T-cell (primary cell): Measurements from ENCODE around the gene ATP1A2. TPM values are rescaled to one million over a fixed set of nuclear protein-coding genes. Genes with fewer than 3 reads are reported as not detected.

Source experiments
- ATAC-seq, 4 experiments: fragments of 200-7000 bp in 3 of 4; fragments of 150-1000 bp in 1 of 4; cut with Tn5 transposase; replicated peaks in 1 of 4; 1 replicate in 3 of 4; 2 replicates in 1 of 4; pipeline ENCODE4 v1.10.0; 2021; ENCODE audit warnings: moderate library complexity in 3 of 4, mild to moderate bottlenecking in 2 of 4, moderate number of reproducible peaks in 1 of 4
- CTCF ChIA-PET, 2 donors: fragments of 300-600 bp; sonication (Branson Sonifier 250); formaldehyde crosslinking; loops; one replicate each; lab custom pipeline; 2022; ENCODE audit warnings: antibody characterized with exemption in 2 of 2; lab: Charles Lee
- POLR2A ChIA-PET, 2 donors: fragments of 300-600 bp; sonication (Branson Sonifier 250); formaldehyde crosslinking; loops; one replicate each; lab custom pipeline; 2022; ENCODE audit warnings: antibody characterized with exemption in 2 of 2; lab: Charles Lee
- DNase-seq, 35 experiments: peaks; one replicate each; pipeline versions ENCODE4 v3.0.0 to v3.0.0-alpha.2; 2013 to 2023
- H3K27ac ChIP-seq: one replicate; pipeline ENCODE4 v1.5.1; 2013; ENCODE audit warnings: low read length
- H3K27me3 ChIP-seq, 2 experiments: replicated peaks in 1 of 2; 1 replicate in 1 of 2; 2 replicates in 1 of 2; pipeline versions ENCODE4 v1.6.1 to v1.7.0; 2013; ENCODE audit warnings: low read length in 1 of 2, mixed read lengths in 1 of 2; ENCODE audit not compliant: control insufficient read depth in 2 of 2, insufficient read depth in 2 of 2; ENCODE audit errors: extremely low read depth in 1 of 2
- H3K36me3 ChIP-seq, 2 donors: 1 replicate in 1 of 2; 2 replicates in 1 of 2; pipeline versions ENCODE4 v1.6.1 to v1.7.0; 2013; ENCODE audit warnings: low read length in 1 of 2; ENCODE audit not compliant: control insufficient read depth in 2 of 2, insufficient read depth in 1 of 2; ENCODE audit errors: extremely low read depth in 1 of 2
- H3K4me1 ChIP-seq, 2 experiments: 1 replicate in 1 of 2; 2 replicates in 1 of 2; pipeline versions ENCODE4 v1.6.1 to v1.7.0; 2013; ENCODE audit warnings: low read length in 2 of 2, mixed read lengths in 1 of 2; ENCODE audit not compliant: insufficient read depth in 2 of 2, control insufficient read depth in 1 of 2; ENCODE audit errors: extremely low read depth in 1 of 2
- H3K4me3 ChIP-seq, 2 donors: 1 replicate in 1 of 2; 2 replicates in 1 of 2; pipeline versions ENCODE4 v1.5.1 to v1.7.0; 2013; ENCODE audit warnings: mild to moderate bottlenecking in 2 of 2, low read length in 1 of 2, moderate library complexity in 1 of 2; ENCODE audit not compliant: control insufficient read depth in 1 of 2; ENCODE audit errors: extremely low read depth in 1 of 2
- H3K9me3 ChIP-seq: 2 replicates; pipeline ENCODE4 v1.7.0; 2013
- H3K27ac Mint-ChIP-seq, 2 donors: one replicate each; pipeline ENCODE4 v1.8.0; 2020 to 2021; ENCODE audit warnings: mild to moderate bottlenecking in 2 of 2, mixed read lengths in 2 of 2
- H3K27me3 Mint-ChIP-seq, 2 donors: one replicate each; pipeline ENCODE4 v1.8.0; 2021 to 2022; ENCODE audit warnings: mixed read lengths in 2 of 2
- H3K36me3 Mint-ChIP-seq: one replicate; pipeline ENCODE4 v1.8.0; 2021; ENCODE audit warnings: mixed read lengths
- H3K4me1 Mint-ChIP-seq, 3 donors: one replicate each; pipeline ENCODE4 v1.8.0; 2020 to 2022; ENCODE audit warnings: mixed read lengths in 3 of 3, mild to moderate bottlenecking in 1 of 3
- H3K4me3 Mint-ChIP-seq, 3 donors: one replicate each; pipeline ENCODE4 v1.8.0; 2020 to 2022; ENCODE audit warnings: mild to moderate bottlenecking in 3 of 3, mixed read lengths in 3 of 3, moderate library complexity in 3 of 3
- H3K9me3 Mint-ChIP-seq, 3 donors: one replicate each; pipeline ENCODE4 v1.8.0; 2020 to 2022; ENCODE audit warnings: mixed read lengths in 3 of 3
- WGBS: methylation state at CpG from one replicate; pipeline ENCODE4 v1.1.5; 2013; ENCODE audit warnings: missing lambda C conversion rate; ENCODE audit not compliant: insufficient coverage; 5-methylcytosine and 5-hydroxymethylcytosine counted together
- total RNA-seq, 35 experiments: library from RNA in 6 of 35; stranded (reverse) in 6 of 35; fragments of 120-200 nt in 1 of 35; gene quantifications; one replicate each; pipeline versions ENCODE4 v1.2.1 to v1.2.4 and lab custom pipeline; 2013 to 2026

The ATP1A2 gene
- total RNA-seq, 5 donors from 2014 or later (not counting 1 experiment from before 2014, with no cell fraction given): 0.10 to 0.26 TPM; not detected in 3

DNA sequence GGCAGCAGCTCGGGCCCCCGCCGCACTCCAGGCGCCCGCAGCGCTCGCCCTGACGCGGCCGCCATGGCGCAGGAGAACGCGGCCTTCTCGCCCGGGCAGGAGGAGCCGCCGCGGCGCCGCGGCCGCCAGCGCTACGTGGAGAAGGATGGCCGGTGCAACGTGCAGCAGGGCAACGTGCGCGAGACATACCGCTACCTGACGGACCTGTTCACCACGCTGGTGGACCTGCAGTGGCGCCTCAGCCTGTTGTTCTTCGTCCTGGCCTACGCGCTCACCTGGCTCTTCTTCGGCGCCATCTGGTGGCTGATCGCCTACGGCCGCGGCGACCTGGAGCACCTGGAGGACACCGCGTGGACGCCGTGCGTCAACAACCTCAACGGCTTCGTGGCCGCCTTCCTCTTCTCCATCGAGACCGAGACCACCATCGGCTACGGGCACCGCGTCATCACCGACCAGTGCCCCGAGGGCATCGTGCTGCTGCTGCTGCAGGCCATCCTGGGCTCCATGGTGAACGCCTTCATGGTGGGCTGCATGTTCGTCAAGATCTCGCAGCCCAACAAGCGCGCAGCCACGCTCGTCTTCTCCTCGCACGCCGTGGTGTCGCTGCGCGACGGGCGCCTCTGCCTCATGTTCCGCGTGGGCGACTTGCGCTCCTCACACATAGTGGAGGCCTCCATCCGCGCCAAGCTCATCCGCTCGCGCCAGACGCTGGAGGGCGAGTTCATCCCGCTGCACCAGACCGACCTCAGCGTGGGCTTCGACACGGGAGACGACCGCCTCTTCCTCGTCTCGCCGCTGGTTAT lies 31.4 kb upstream of the ATP1A2 start:
- ATAC-seq: peak; percentile 78 to 89 (median 86)
- Mint-ChIP-seq H3K27me3 (peaks cover 25 to 36% of the 10 kb centered on the region in 2 donors), H3K9me3 (no peaks in the 10 kb centered on the region), H3K4me1 (peaks cover 12 to 18% (median 17%) of the 10 kb centered on the region in 3 donors), H3K36me3 (peaks cover 23% of the 10 kb centered on the region), H3K4me3 (peak overlapping the region; percentile 68 to 78 (median 72)), H3K27ac (no peak overlapping the region)
- Histone ChIP-seq H3K9me3 (no peaks in the 10 kb centered on the region), H3K27ac (no peak overlapping the region), H3K4me3 (peak overlapping the region; percentile 33 to 36), H3K27me3 (peaks cover 13 to 31% of the 10 kb centered on the region in 2 experiments), H3K4me1 (peaks cover 0 to 16% of the 10 kb centered on the region in 2 experiments), H3K36me3 (peaks cover 0 to 19% of the 10 kb centered on the region in 2 donors)
- CTCF ChIA-PET: interaction anchor here in 1 of 2 donors (0.9 to 4.1 kb wide), 3 partner anchors 21 to 207 kb away, joined by 3 to 21 read pairs (median 21); no protein-coding TSS in a partner anchor
- POLR2A ChIA-PET: no interaction called here
- 24% methylated on average over 96 of the region's 96 CpGs for WGBS
- peak; percentile 31 to 83 (median 60) for DNase-seq

DNA sequence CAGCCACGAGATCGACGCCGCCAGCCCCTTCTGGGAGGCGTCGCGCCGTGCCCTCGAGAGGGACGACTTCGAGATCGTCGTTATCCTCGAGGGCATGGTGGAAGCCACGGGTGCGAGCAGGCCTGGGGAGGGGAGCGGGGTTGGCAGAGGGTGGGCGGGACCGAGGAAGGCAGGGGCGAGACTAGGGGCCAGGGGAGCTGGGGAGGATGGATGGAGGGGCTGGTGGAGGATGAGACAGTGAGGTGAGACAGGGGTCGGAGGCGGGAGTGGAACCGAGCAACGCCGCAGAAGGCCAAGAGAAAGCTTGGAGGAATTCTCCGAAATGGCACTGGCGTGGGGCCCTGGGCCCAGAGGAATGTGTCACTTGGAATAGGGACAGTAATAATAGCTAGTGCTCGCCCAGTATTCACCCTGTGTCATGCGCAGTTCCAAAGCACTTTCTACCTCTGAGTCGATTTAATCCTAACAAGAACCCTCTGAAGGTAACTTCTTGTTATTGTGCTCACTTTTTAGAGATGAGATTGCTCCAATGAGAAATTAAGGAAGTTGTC lies 30.7 kb upstream of the ATP1A2 start:
- no peak overlapping the region for H3K27ac Mint-ChIP-seq
- CTCF ChIA-PET: interaction anchor here (0.6 to 4.1 kb wide), 13 partner anchors 13 to 206 kb away, joined by 3 to 26 read pairs (median 5); partner anchors contain the start of gene IGSF8 (in 2 of the 2)
- peaks cover 19 to 30% of the 10 kb centered on the region in 2 donors for H3K27me3 Mint-ChIP-seq
- POLR2A ChIA-PET: no interaction called here
- DNase-seq (no peak), ATAC-seq (no peak)
- 86% methylated on average over 28 of the region's 30 CpGs for WGBS
- Histone ChIP-seq H3K36me3 (peaks cover 0 to 24% of the 10 kb centered on the region in 2 donors), H3K27me3 (peaks cover 12 to 31% of the 10 kb centered on the region in 2 experiments), H3K27ac (no peak overlapping the region), H3K9me3 (no peaks in the 10 kb centered on the region), H3K4me3 (no peak overlapping the region), H3K4me1 (peaks cover 0 to 16% of the 10 kb centered on the region in 2 experiments)
- peaks cover 12 to 18% (median 17%) of the 10 kb centered on the region in 3 donors for H3K4me1 Mint-ChIP-seq
- peaks cover 25% of the 10 kb centered on the region for H3K36me3 Mint-ChIP-seq
- no peaks in the 10 kb centered on the region for H3K9me3 Mint-ChIP-seq
- peak overlapping the region in 1 of 3 donors; percentile 78 for H3K4me3 Mint-ChIP-seq

DNA sequence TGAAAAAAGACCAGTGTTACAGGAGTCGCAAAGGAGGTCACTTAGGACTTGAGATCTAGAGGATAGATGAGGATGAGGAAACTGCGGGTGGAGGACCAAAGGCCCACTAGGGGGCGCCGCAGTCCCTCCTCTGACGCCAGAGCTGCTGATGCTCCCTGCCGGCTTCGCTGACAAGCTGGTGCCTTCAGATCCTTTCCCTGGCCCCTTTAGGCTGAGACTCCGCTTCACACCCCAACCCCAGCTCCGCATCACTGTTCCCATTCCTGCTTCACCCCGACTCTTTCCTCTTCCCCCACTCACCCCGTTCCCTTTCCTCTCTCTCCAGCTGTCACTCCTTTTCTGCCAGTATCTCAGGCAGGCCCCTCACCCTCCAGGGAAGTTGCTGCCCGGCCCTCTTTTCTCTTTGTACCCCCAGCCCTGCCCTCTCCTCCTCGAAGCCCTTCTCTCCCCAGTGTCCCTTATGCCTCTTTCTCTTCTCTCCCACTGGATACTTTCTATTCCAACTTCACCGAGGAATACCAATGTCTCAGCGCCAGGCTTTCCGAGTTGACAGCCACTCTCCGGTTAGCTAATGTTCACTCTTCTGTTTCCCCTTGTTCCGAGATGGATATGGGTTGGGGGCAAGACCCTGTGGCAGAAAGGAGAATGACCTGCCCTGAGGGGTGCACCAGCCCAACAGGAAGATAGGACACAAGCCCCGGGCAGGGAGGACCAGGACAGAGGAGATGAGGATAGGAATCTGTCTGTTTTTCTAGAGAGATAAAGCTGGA lies 29.7 kb upstream of the ATP1A2 start:
- ATAC-seq (peak; percentile 51 to 71 (median 62)), DNase-seq (peak; percentile 46 to 87 (median 71))
- peaks cover 14 to 22% (median 19%) of the 10 kb centered on the region in 3 donors for H3K4me1 Mint-ChIP-seq
- POLR2A ChIA-PET: interaction anchor here in 1 of 2 donors (0.8 to 1.3 kb wide), 2 partner anchors 12 to 358 kb away, joined by 3 read pairs; no protein-coding TSS in a partner anchor
- H3K27ac ChIP-seq: no peak overlapping the region
- H3K27ac Mint-ChIP-seq: peak overlapping the region in 1 of 2 donors; percentile 48
- peaks cover 0 to 16% of the 10 kb centered on the region in 2 experiments for H3K4me1 ChIP-seq
- peak overlapping the region in 1 of 3 donors; percentile 24 for H3K4me3 Mint-ChIP-seq
- peaks cover 6 to 29% of the 10 kb centered on the region in 2 experiments for H3K27me3 ChIP-seq
- no peaks in the 10 kb centered on the region for H3K9me3 ChIP-seq
- CTCF ChIA-PET: interaction anchor here (0.5 to 4.1 kb wide), 21 partner anchors 8 to 947 kb away, joined by 3 to 26 read pairs (median 5); partner anchors contain the start of gene IGSF8 (in 2 of the 2)
- no peak overlapping the region for H3K4me3 ChIP-seq
- WGBS: 46% methylated on average over 13 of the region's 19 CpGs
- H3K27me3 Mint-ChIP-seq: peaks cover 8 to 20% of the 10 kb centered on the region in 2 donors
- H3K36me3 ChIP-seq: peaks cover 5 to 35% of the 10 kb centered on the region in 2 donors
- H3K9me3 Mint-ChIP-seq: no peaks in the 10 kb centered on the region
- H3K36me3 Mint-ChIP-seq: peaks cover 32% of the 10 kb centered on the region

DNA sequence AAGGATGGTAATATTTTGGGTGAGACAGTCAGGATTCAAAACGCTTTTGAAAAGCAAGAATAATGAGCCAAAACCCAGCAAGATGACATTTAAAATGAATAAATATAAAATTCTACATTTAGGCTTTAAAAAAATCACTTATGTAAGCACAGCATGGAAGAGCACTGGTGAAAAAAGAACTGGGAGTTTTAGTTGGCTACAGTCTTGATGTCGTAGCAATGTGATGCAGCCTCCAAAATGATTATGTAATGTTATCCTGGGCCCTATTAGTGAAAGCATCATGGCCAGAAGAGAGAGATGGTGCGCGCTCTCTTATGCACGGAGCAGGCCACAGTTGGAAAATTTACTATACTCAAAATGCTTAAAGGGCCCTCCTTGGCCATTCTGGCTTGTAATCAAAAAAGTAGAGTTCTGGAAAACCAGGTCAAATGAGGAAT lies 29.1 kb upstream of the ATP1A2 start:
- Mint-ChIP-seq H3K4me1 (peaks cover 14 to 22% (median 19%) of the 10 kb centered on the region in 3 donors), H3K27me3 (peaks cover 3 to 15% of the 10 kb centered on the region in 2 donors), H3K4me3 (no peak overlapping the region), H3K27ac (no peak overlapping the region), H3K9me3 (no peaks in the 10 kb centered on the region), H3K36me3 (peaks cover 34% of the 10 kb centered on the region)
- no peak for DNase-seq
- WGBS: 100% methylated on average over 1 of the region's 5 CpGs
- no peaks in the 10 kb centered on the region for H3K9me3 ChIP-seq
- CTCF ChIA-PET: interaction anchor here (0.5 to 4.1 kb wide), 11 partner anchors 8 to 290 kb away, joined by 3 to 26 read pairs (median 6); partner anchors contain the start of gene IGSF8 (in 1 of the 2)
- H3K27ac ChIP-seq: no peak overlapping the region
- H3K4me3 ChIP-seq: no peak overlapping the region
- peaks cover 0 to 16% of the 10 kb centered on the region in 2 experiments for H3K4me1 ChIP-seq
- H3K36me3 ChIP-seq: peaks cover 5 to 41% of the 10 kb centered on the region in 2 donors
- no peak for ATAC-seq
- H3K27me3 ChIP-seq: peaks cover 6 to 23% of the 10 kb centered on the region in 2 experiments
- POLR2A ChIA-PET: interaction anchor here (0.6 to 1.3 kb wide), 3 partner anchors 41 to 357 kb away, joined by 3 to 4 read pairs (median 3); no protein-coding TSS in a partner anchor

DNA sequence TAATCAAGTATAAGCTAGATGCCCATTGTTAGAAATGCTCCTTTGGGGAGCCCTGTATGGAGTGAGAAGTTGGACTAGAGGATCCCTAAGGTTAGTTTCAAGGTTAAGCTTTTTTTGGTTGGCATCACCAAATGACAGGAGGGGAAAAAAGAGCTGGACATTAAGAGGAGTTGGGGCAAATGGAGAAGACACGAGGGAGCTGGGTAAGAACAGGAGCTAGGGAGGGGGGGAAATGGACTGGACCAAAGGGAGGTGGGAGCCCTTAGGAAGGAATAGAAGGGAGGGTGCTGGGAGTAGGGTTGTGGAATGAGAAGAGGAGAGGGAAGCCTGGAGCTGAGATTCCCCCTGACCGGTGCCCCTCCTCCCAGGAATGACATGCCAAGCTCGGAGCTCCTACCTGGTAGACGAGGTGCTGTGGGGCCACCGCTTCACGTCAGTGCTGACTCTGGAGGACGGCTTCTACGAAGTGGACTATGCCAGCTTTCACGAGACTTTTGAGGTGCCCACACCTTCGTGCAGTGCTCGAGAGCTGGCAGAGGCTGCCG lies 28.4 kb upstream of the ATP1A2 start:
- 93% methylated on average over 9 of the region's 12 CpGs for WGBS
- Mint-ChIP-seq H3K27ac (no peak overlapping the region), H3K4me1 (peaks cover 14 to 22% (median 19%) of the 10 kb centered on the region in 3 donors), H3K36me3 (peaks cover 38% of the 10 kb centered on the region), H3K4me3 (no peak overlapping the region), H3K9me3 (no peaks in the 10 kb centered on the region), H3K27me3 (peaks cover 0 to 8% of the 10 kb centered on the region in 2 donors)
- CTCF ChIA-PET: interaction anchor here (0.5 to 4.1 kb wide), 14 partner anchors 9 to 289 kb away, joined by 3 to 26 read pairs (median 4); partner anchors contain the start of gene IGSF8 (in 1 of the 2)
- H3K27ac ChIP-seq: no peak overlapping the region
- ATAC-seq (no peak), DNase-seq (no peak)
- no peaks in the 10 kb centered on the region for H3K9me3 ChIP-seq
- H3K4me1 ChIP-seq: peaks cover 0 to 16% of the 10 kb centered on the region in 2 experiments
- H3K27me3 ChIP-seq: peaks cover 6 to 15% of the 10 kb centered on the region in 2 experiments
- no peak overlapping the region for H3K4me3 ChIP-seq
- POLR2A ChIA-PET: interaction anchor here (0.6 to 0.9 kb wide), 2 partner anchors 42 to 176 kb away, joined by 3 to 4 read pairs; no protein-coding TSS in a partner anchor
- peaks cover 5 to 48% of the 10 kb centered on the region in 2 donors for H3K36me3 ChIP-seq
